ENCODE measurements around the gene SLC44A5.

- TF ChIP-seq CTCF (conservative IDR thresholded peaks at IDR 0.05; ENCODE audit: low read length) (no peak), EZH2phosphoT487 (IDR thresholded peaks at IDR 0.05; ENCODE audit: borderline replicate concordance) (no peak)
These were observed 30.4 kb upstream of the SLC44A5 start for GRCh38 chr1:75641325-75641724.
